Smooth muscle cell (in vitro differentiated cells): Measurements from ENCODE around the gene CRYGD. TPM values are rescaled to one million over a fixed set of nuclear protein-coding genes. Genes with fewer than 3 reads are reported as not detected.
A peak's percentile ranks its signal among the peaks of the same experiment; 100 is the strongest.
"Not testable (repeated sequence)": the region's sequence is repeated elsewhere in the genome, so short reads cannot be mapped to it uniquely, and the experiment has no call there.

Source experiments
- DNase-seq: peaks from one replicate; lab custom pipeline; 2025; ENCODE audit not compliant: unreplicated experiment; lab: John Stamatoyannopoulos, UW
- H2AFZ ChIP-seq: fragments of 200-600 bp; sonication (generic); 2 replicates; pipeline ENCODE4 v1.6.0; 2016; ENCODE audit warnings: antibody characterized with exemption, low read depth, mild to moderate bottlenecking
- H3F3A ChIP-seq: fragments of 200-600 bp; sonication (generic); 2 replicates; pipeline ENCODE4 v1.6.0; 2017; ENCODE audit warnings: antibody characterized with exemption, low read depth
- H3K27ac ChIP-seq: fragments of 200-600 bp; sonication (generic); 2 replicates; pipeline ENCODE4 v1.5.1; 2016; ENCODE audit warnings: low read depth, mild to moderate bottlenecking
- H3K27me3 ChIP-seq: fragments of 200-600 bp; sonication (generic); 2 replicates; pipeline ENCODE4 v1.6.1; 2016; ENCODE audit warnings: low read depth, mild to moderate bottlenecking
- H3K36me3 ChIP-seq: fragments of 200-600 bp; sonication (generic); 2 replicates; pipeline ENCODE4 v1.5.1; 2016; ENCODE audit warnings: low read depth
- H3K4me1 ChIP-seq: fragments of 200-600 bp; sonication (generic); 2 replicates; pipeline ENCODE4 v1.5.1; 2016; ENCODE audit warnings: low read depth
- H3K4me2 ChIP-seq: fragments of 200-600 bp; sonication (generic); 2 replicates; pipeline ENCODE4 v1.6.0; 2016; ENCODE audit warnings: mild to moderate bottlenecking
- H3K4me3 ChIP-seq: fragments of 200-600 bp; sonication (generic); 2 replicates; pipeline ENCODE4 v1.5.1; 2016; ENCODE audit warnings: mild to moderate bottlenecking
- H3K79me2 ChIP-seq: fragments of 200-600 bp; sonication (generic); 2 replicates; pipeline ENCODE4 v1.6.0; 2016; ENCODE audit warnings: low read depth, mild to moderate bottlenecking
- H3K9ac ChIP-seq: fragments of 200-600 bp; sonication (generic); 2 replicates; pipeline ENCODE4 v1.6.0; 2016; ENCODE audit warnings: low read depth
- H3K9me3 ChIP-seq: fragments of 200-600 bp; sonication (generic); replicated peaks from 2 replicates; pipeline ENCODE4 v1.5.1; 2016; ENCODE audit warnings: low read depth
- H4K20me1 ChIP-seq: fragments of 200-600 bp; sonication (generic); 2 replicates; pipeline ENCODE4 v1.6.0; 2016; ENCODE audit warnings: low read depth
- WGBS: methylation state at CpG from one replicate; pipeline ENCODE4 v1.1.7; 2016; ENCODE audit warnings: low lambda C conversion rate; 5-methylcytosine and 5-hydroxymethylcytosine counted together
- polyA plus RNA-seq: library from polyadenylated mRNA; unstranded; fragments of >200 nt; fragmentation: Nextera tagmentation; extraction: Ambion mirVana; gene quantifications from 2 replicates; pipeline ENCODE4 v1.2.1, GENCODE V29; 2016
- total RNA-seq: library from RNA; depleted of rRNA; stranded (reverse); fragments of >200 nt; gene quantifications from 2 replicates; pipeline ENCODE4 v1.2.3, GENCODE V29; 2014
- TF ChIP-seq, protein P1 (sequence below): fragments of 200-600 bp; sonication (generic); IDR thresholded peaks from 2 replicates; pipeline ENCODE4 v1.5.1; 2017; ENCODE audit warnings: borderline replicate concordance, mild to moderate bottlenecking, antibody characterized with exemption; ENCODE audit not compliant: insufficient read depth, poor library complexity, severe bottlenecking

The CRYGD gene
- total and polyA plus RNA-seq, 2 experiments from 2014 or later, result not detected

- H4K20me1 ChIP-seq, result no peaks in the 10 kb centered on the region
- H3K36me3 ChIP-seq, result no peaks in the 10 kb centered on the region
- H3K27ac ChIP-seq, result no peak overlapping the region
- peaks cover 7% of the 10 kb centered on the region for H3K4me1 ChIP-seq
- H3K79me2 ChIP-seq, result no peaks in the 10 kb centered on the region
- no peak for DNase-seq
- H3K4me2 ChIP-seq, result peak overlapping the region; percentile 3
- H3K9ac ChIP-seq, result no peak overlapping the region
- TF ChIP-seq, protein P1, sequence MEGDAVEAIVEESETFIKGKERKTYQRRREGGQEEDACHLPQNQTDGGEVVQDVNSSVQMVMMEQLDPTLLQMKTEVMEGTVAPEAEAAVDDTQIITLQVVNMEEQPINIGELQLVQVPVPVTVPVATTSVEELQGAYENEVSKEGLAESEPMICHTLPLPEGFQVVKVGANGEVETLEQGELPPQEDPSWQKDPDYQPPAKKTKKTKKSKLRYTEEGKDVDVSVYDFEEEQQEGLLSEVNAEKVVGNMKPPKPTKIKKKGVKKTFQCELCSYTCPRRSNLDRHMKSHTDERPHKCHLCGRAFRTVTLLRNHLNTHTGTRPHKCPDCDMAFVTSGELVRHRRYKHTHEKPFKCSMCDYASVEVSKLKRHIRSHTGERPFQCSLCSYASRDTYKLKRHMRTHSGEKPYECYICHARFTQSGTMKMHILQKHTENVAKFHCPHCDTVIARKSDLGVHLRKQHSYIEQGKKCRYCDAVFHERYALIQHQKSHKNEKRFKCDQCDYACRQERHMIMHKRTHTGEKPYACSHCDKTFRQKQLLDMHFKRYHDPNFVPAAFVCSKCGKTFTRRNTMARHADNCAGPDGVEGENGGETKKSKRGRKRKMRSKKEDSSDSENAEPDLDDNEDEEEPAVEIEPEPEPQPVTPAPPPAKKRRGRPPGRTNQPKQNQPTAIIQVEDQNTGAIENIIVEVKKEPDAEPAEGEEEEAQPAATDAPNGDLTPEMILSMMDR, result no peak
- no peaks in the 10 kb centered on the region for H3K9me3 ChIP-seq
- no peaks in the 10 kb centered on the region for H3F3A ChIP-seq
- peaks cover 10% of the 10 kb centered on the region for H3K27me3 ChIP-seq
- peak overlapping the region; percentile 4 for H3K4me3 ChIP-seq
- peak overlapping the region; percentile 44 for H2AFZ ChIP-seq
- 30% methylated on average over 7 of the region's 7 CpGs for WGBS
These were observed 11.4 kb downstream of the CRYGD start for GRCh38 chr2:208112969-208113368.

DNA sequence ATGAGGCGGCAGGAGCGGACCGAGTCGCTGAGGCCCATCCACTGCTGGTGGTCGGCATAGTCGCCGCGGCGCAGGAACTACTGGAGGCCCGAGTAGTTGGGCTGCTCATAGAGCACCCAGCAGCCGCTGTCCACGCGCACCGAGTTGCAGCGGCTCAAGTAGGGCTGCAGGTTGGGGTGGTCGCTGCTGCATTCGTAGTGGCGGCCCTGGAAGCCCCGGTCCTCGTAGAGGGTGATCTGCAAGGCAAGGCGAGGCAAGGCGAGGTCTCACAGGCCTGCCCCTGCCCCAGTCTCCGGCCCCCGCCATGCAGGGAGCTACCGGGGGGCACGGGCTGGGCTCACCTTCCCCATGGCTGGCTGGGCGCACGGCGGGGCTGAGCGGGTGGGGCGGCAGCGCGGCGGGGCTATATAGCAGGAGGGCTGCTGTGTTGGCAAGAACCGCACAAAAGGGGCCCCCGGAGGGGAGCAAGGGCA, 12.0 kb downstream of the CRYGD start:
- not testable (repeated sequence) for H3K4me1 ChIP-seq, H3K9ac ChIP-seq, H3K36me3 ChIP-seq, DNase-seq, H3K9me3 ChIP-seq, H3K27ac ChIP-seq, H4K20me1 ChIP-seq, H3K79me2 ChIP-seq, H3F3A ChIP-seq, H2AFZ ChIP-seq
- H3K4me2 ChIP-seq, result peak overlapping the region; percentile 44
- H3K4me3 ChIP-seq, result peak overlapping the region; percentile 4
- peaks cover 10% of the 10 kb centered on the region for H3K27me3 ChIP-seq
- WGBS, result 60% methylated on average over 22 of the region's 36 CpGs

DNA sequence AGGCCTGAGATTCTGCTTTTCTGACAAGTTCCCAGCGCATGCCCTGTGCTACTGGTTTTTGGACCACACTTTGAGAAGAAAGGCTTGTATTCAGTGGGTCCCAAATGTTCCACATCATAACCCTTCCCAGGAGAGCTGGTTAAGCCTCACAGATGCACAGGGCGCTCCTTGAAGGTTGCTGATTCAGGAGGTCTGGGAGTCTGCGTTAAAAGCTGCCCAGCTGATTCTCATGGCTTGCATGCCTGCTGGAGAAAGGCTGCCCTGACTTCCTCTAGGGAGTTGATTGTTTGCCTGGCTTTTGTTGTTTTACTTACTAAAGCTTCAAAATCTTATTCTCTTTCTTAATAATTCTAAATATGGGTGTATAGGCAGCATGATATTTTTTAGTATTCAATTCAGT, 20.7 kb downstream of the CRYGD start:
- Histone ChIP-seq H2AFZ (no peak overlapping the region), H4K20me1 (no peaks in the 10 kb centered on the region), H3K4me2 (no peak overlapping the region), H3K27ac (no peak overlapping the region), H3K4me1 (peaks cover 4% of the 10 kb centered on the region), H3K36me3 (no peaks in the 10 kb centered on the region), H3K4me3 (no peak overlapping the region), H3K27me3 (no peaks in the 10 kb centered on the region), H3K79me2 (no peaks in the 10 kb centered on the region), H3F3A (no peaks in the 10 kb centered on the region), H3K9ac (no peak overlapping the region), H3K9me3 (no peaks in the 10 kb centered on the region)
- 76% methylated on average over 3 of the region's 3 CpGs for WGBS
- no peak for DNase-seq
- TF ChIP-seq, protein P1, result no peak

GRCh38 chr2:208101716-208102631, 22.4 kb downstream of the CRYGD start:
- no peak overlapping the region for H2AFZ ChIP-seq
- no peaks in the 10 kb centered on the region for H4K20me1 ChIP-seq
- no peaks in the 10 kb centered on the region for H3F3A ChIP-seq
- no peaks in the 10 kb centered on the region for H3K9me3 ChIP-seq
- TF ChIP-seq, protein P1, result peak; percentile 40
- no peak overlapping the region for H3K4me2 ChIP-seq
- WGBS, result 67% methylated on average over 10 of the region's 10 CpGs
- H3K27ac ChIP-seq, result no peak overlapping the region
- DNase-seq, result no peak
- H3K9ac ChIP-seq, result no peak overlapping the region
- peaks cover 4% of the 10 kb centered on the region for H3K4me1 ChIP-seq
- no peaks in the 10 kb centered on the region for H3K36me3 ChIP-seq
- H3K4me3 ChIP-seq, result no peak overlapping the region
- H3K79me2 ChIP-seq, result no peaks in the 10 kb centered on the region
- H3K27me3 ChIP-seq, result peaks cover 3% of the 10 kb centered on the region
